Smooth muscle cell (in vitro differentiated cells): ENCODE measurements around the gene XAB2. TPM values are rescaled to one million over a fixed set of nuclear protein-coding genes. Genes with fewer than 3 reads are reported as not detected.

Source experiments
- DNase-seq: peaks from one replicate; lab custom pipeline; 2025; ENCODE audit not compliant: unreplicated experiment; lab: John Stamatoyannopoulos, UW
- H2AFZ ChIP-seq: fragments of 200-600 bp; sonication (generic); 2 replicates; pipeline ENCODE4 v1.6.0; 2016; ENCODE audit warnings: antibody characterized with exemption, low read depth, mild to moderate bottlenecking
- H3F3A ChIP-seq: fragments of 200-600 bp; sonication (generic); 2 replicates; pipeline ENCODE4 v1.6.0; 2017; ENCODE audit warnings: antibody characterized with exemption, low read depth
- H3K27ac ChIP-seq: fragments of 200-600 bp; sonication (generic); 2 replicates; pipeline ENCODE4 v1.5.1; 2016; ENCODE audit warnings: low read depth, mild to moderate bottlenecking
- H3K27me3 ChIP-seq: fragments of 200-600 bp; sonication (generic); 2 replicates; pipeline ENCODE4 v1.6.1; 2016; ENCODE audit warnings: low read depth, mild to moderate bottlenecking
- H3K36me3 ChIP-seq: fragments of 200-600 bp; sonication (generic); 2 replicates; pipeline ENCODE4 v1.5.1; 2016; ENCODE audit warnings: low read depth
- H3K4me1 ChIP-seq: fragments of 200-600 bp; sonication (generic); 2 replicates; pipeline ENCODE4 v1.5.1; 2016; ENCODE audit warnings: low read depth
- H3K4me2 ChIP-seq: fragments of 200-600 bp; sonication (generic); 2 replicates; pipeline ENCODE4 v1.6.0; 2016; ENCODE audit warnings: mild to moderate bottlenecking
- H3K4me3 ChIP-seq: fragments of 200-600 bp; sonication (generic); 2 replicates; pipeline ENCODE4 v1.5.1; 2016; ENCODE audit warnings: mild to moderate bottlenecking
- H3K79me2 ChIP-seq: fragments of 200-600 bp; sonication (generic); 2 replicates; pipeline ENCODE4 v1.6.0; 2016; ENCODE audit warnings: low read depth, mild to moderate bottlenecking
- H3K9ac ChIP-seq: fragments of 200-600 bp; sonication (generic); 2 replicates; pipeline ENCODE4 v1.6.0; 2016; ENCODE audit warnings: low read depth
- H3K9me3 ChIP-seq: fragments of 200-600 bp; sonication (generic); replicated peaks from 2 replicates; pipeline ENCODE4 v1.5.1; 2016; ENCODE audit warnings: low read depth
- H4K20me1 ChIP-seq: fragments of 200-600 bp; sonication (generic); 2 replicates; pipeline ENCODE4 v1.6.0; 2016; ENCODE audit warnings: low read depth
- CTCF ChIP-seq: fragments of 200-600 bp; sonication (generic); IDR thresholded peaks from 2 replicates; pipeline ENCODE4 v1.5.1; 2017; ENCODE audit warnings: borderline replicate concordance, mild to moderate bottlenecking, antibody characterized with exemption; ENCODE audit not compliant: insufficient read depth, poor library complexity, severe bottlenecking
- WGBS: methylation state at CpG from one replicate; pipeline ENCODE4 v1.1.7; 2016; ENCODE audit warnings: low lambda C conversion rate; 5-methylcytosine and 5-hydroxymethylcytosine counted together
- polyA plus RNA-seq: library from polyadenylated mRNA; unstranded; fragments of >200 nt; fragmentation: Nextera tagmentation; extraction: Ambion mirVana; gene quantifications from 2 replicates; pipeline ENCODE4 v1.2.1, GENCODE V29; 2016
- total RNA-seq: library from RNA; depleted of rRNA; stranded (reverse); fragments of >200 nt; gene quantifications from 2 replicates; pipeline ENCODE4 v1.2.3, GENCODE V29; 2014

XAB2 gene
- total and polyA plus RNA-seq, 2 experiments from 2014 or later: 26.9 to 36.3 TPM

GRCh38 chr19:7665076-7665475 is 35.7 kb upstream of the XAB2 start:
- H3K4me1 ChIP-seq: no peaks in the 10 kb centered on the region
- H3K4me2 ChIP-seq: no peak overlapping the region
- DNase-seq: no peak
- no peak overlapping the region for H3K9ac ChIP-seq
- H3K27me3 ChIP-seq: peaks cover 27% of the 10 kb centered on the region
- no peaks in the 10 kb centered on the region for H3F3A ChIP-seq
- H3K9me3 ChIP-seq: no peaks in the 10 kb centered on the region
- H3K36me3 ChIP-seq: no peaks in the 10 kb centered on the region
- H3K79me2 ChIP-seq: no peaks in the 10 kb centered on the region
- H2AFZ ChIP-seq: no peak overlapping the region
- H4K20me1 ChIP-seq: no peaks in the 10 kb centered on the region
- 87% methylated on average over 4 of the region's 4 CpGs for WGBS
- H3K4me3 ChIP-seq: no peak overlapping the region
- TF ChIP-seq CTCF: no peak
- H3K27ac ChIP-seq: no peak overlapping the region

GRCh38 chr19:7663706-7664105 is 34.4 kb upstream of the XAB2 start:
- no peaks in the 10 kb centered on the region for H3K9me3 ChIP-seq
- no peaks in the 10 kb centered on the region for H3F3A ChIP-seq
- TF ChIP-seq CTCF: no peak
- H3K36me3 ChIP-seq: no peaks in the 10 kb centered on the region
- H2AFZ ChIP-seq: no peak overlapping the region
- DNase-seq: no peak
- WGBS: 85% methylated on average over 7 of the region's 7 CpGs
- H4K20me1 ChIP-seq: no peaks in the 10 kb centered on the region
- no peaks in the 10 kb centered on the region for H3K79me2 ChIP-seq
- H3K4me1 ChIP-seq: no peaks in the 10 kb centered on the region
- H3K27me3 ChIP-seq: peaks cover 20% of the 10 kb centered on the region
- no peak overlapping the region for H3K4me2 ChIP-seq
- H3K27ac ChIP-seq: no peak overlapping the region
- H3K4me3 ChIP-seq: no peak overlapping the region
- H3K9ac ChIP-seq: no peak overlapping the region

- Histone ChIP-seq H3K4me1 (no peaks in the 10 kb centered on the region), H4K20me1 (no peaks in the 10 kb centered on the region), H3K79me2 (no peaks in the 10 kb centered on the region), H3F3A (no peaks in the 10 kb centered on the region), H3K9me3 (no peaks in the 10 kb centered on the region), H3K9ac (no peak overlapping the region), H3K36me3 (no peaks in the 10 kb centered on the region), H2AFZ (no peak overlapping the region), H3K4me2 (no peak overlapping the region), H3K4me3 (no peak overlapping the region), H3K27ac (no peak overlapping the region), H3K27me3 (peaks cover 14% of the 10 kb centered on the region)
- DNase-seq: no peak
- TF ChIP-seq CTCF: no peak
- 92% methylated on average over 13 of the region's 14 CpGs for WGBS
Measured at GRCh38 chr19:7662657-7663056, 33.3 kb upstream of the XAB2 start.

GRCh38 chr19:7661744-7662538 is 32.6 kb upstream of the XAB2 start:
- no peak overlapping the region for H3K4me2 ChIP-seq
- H3F3A ChIP-seq: no peaks in the 10 kb centered on the region
- H3K4me3 ChIP-seq: no peak overlapping the region
- no peak for DNase-seq
- no peak for TF ChIP-seq CTCF
- no peaks in the 10 kb centered on the region for H3K9me3 ChIP-seq
- H3K27me3 ChIP-seq: peaks cover 16% of the 10 kb centered on the region
- H3K79me2 ChIP-seq: no peaks in the 10 kb centered on the region
- no peak overlapping the region for H3K9ac ChIP-seq
- H2AFZ ChIP-seq: no peak overlapping the region
- H3K27ac ChIP-seq: no peak overlapping the region
- WGBS: 76% methylated on average over 8 of the region's 8 CpGs
- H3K36me3 ChIP-seq: no peaks in the 10 kb centered on the region
- H3K4me1 ChIP-seq: no peaks in the 10 kb centered on the region
- no peaks in the 10 kb centered on the region for H4K20me1 ChIP-seq
